Mesendoderm (in vitro differentiated cells): Measurements from ENCODE around the gene TBX4.

Experiments
- DNase-seq: peaks from one replicate; pipeline ENCODE4 v3.0.0; 2013
- H2AK5ac ChIP-seq: 2 replicates; pipeline ENCODE4 v1.6.1; 2013; ENCODE audit warnings: low read length, inconsistent platforms
- H2BK120ac ChIP-seq: 2 replicates; pipeline ENCODE4 v1.6.1; 2013; ENCODE audit warnings: low read depth, mild to moderate bottlenecking, low read length, moderate library complexity, mixed read lengths
- H2BK15ac ChIP-seq: replicated peaks from 2 replicates; pipeline ENCODE4 v1.6.1; 2013; ENCODE audit warnings: low read depth, mild to moderate bottlenecking, moderate library complexity
- H2BK5ac ChIP-seq: 2 replicates; pipeline ENCODE4 v1.6.1; 2013; ENCODE audit warnings: low read length, inconsistent platforms
- H3K18ac ChIP-seq: 2 replicates; pipeline ENCODE4 v1.6.1; 2013; ENCODE audit warnings: mild to moderate bottlenecking, low read length, mixed read lengths
- H3K23ac ChIP-seq: one replicate; pipeline ENCODE4 v1.6.1; 2013; ENCODE audit warnings: low read length
- H3K27ac ChIP-seq: 2 replicates; pipeline ENCODE4 v1.5.1; 2013; ENCODE audit warnings: low read depth, mild to moderate bottlenecking, inconsistent platforms, low read length, moderate library complexity
- H3K27me3 ChIP-seq: 2 replicates; pipeline ENCODE4 v1.6.1; 2013; ENCODE audit warnings: low read length, control low read depth, mild to moderate bottlenecking, inconsistent platforms; ENCODE audit not compliant: insufficient read depth, poor library complexity
- H3K36me3 ChIP-seq: 2 replicates; pipeline ENCODE4 v1.6.1; 2013; ENCODE audit warnings: low read length, inconsistent platforms; ENCODE audit not compliant: control insufficient read depth, insufficient read depth
- H3K4ac ChIP-seq: one replicate; pipeline ENCODE4 v1.6.1; 2013; ENCODE audit warnings: low read depth, mild to moderate bottlenecking, low read length, moderate library complexity
- H3K4me1 ChIP-seq: 2 replicates; pipeline ENCODE4 v1.6.1; 2013; ENCODE audit warnings: low read depth, low read length, inconsistent platforms; ENCODE audit not compliant: control insufficient read depth
- H3K4me2 ChIP-seq: 2 replicates; pipeline ENCODE4 v1.6.1; 2013; ENCODE audit warnings: low read length
- H3K4me3 ChIP-seq: 2 replicates; pipeline ENCODE4 v1.5.1; 2013; ENCODE audit warnings: mild to moderate bottlenecking, low read length
- H3K56ac ChIP-seq: one replicate; pipeline ENCODE4 v1.6.1; 2013; ENCODE audit warnings: low read length
- H3K79me1 ChIP-seq: 2 replicates; pipeline ENCODE4 v1.6.1; 2013; ENCODE audit warnings: low read length, inconsistent platforms
- H3K79me2 ChIP-seq: 2 replicates; pipeline ENCODE4 v1.6.1; 2013; ENCODE audit warnings: mild to moderate bottlenecking, low read length; ENCODE audit not compliant: control insufficient read depth, insufficient read depth
- H3K9ac ChIP-seq: 2 replicates; pipeline ENCODE4 v1.6.1; 2013; ENCODE audit warnings: low read length, inconsistent platforms
- H4K5ac ChIP-seq: one replicate; pipeline ENCODE4 v1.6.1; 2013; ENCODE audit warnings: low read length
- H4K8ac ChIP-seq: one replicate; pipeline ENCODE4 v1.6.1; 2013; ENCODE audit warnings: low read depth, mild to moderate bottlenecking, control low read depth, low read length, moderate library complexity
- WGBS: extraction: QIAGEN DNeasy Blood & Tissue Kit; methylation state at CpG from one replicate; pipeline ENCODE4 v1.1.7; 2013; ENCODE audit warnings: low lambda C conversion rate, missing lambda C conversion rate; ENCODE audit not compliant: insufficient coverage; ENCODE audit errors: extremely low coverage; 5-methylcytosine and 5-hydroxymethylcytosine counted together

Gene TBX4

DNA sequence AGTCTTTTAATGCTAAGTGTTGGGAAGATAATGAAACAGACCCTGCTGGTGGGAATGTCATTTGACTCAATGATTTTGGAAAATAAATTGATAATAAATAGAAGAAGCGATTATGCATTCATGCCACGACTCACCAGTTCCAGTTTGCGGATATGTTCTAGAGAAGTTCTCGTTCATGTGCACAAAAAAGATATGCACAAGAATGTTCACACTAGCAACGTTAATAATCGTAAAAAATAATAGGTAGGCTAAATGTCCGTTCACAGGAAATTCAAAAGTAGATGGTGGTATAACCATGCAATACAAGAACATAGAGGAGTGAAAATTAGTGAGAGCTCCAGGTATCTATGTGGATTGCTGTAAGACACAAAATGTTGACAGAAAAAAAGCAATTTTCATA lies 79.0 kb downstream of the TBX4 start:
- no peaks in the 10 kb centered on the region for H3K36me3 ChIP-seq
- H3K4me3 ChIP-seq: no peak overlapping the region
- no CpG with 5 or more reads among the region's 7 CpGs for WGBS
- no peaks in the 10 kb centered on the region for H3K27me3 ChIP-seq
- H2BK5ac ChIP-seq: no peak overlapping the region
- H3K79me1 ChIP-seq: no peaks in the 10 kb centered on the region
- DNase-seq: no peak
- H4K5ac ChIP-seq: no peak overlapping the region
- no peak overlapping the region for H2BK15ac ChIP-seq
- H3K9ac ChIP-seq: no peak overlapping the region
- H3K4ac ChIP-seq: no peak overlapping the region
- no peak overlapping the region for H3K56ac ChIP-seq
- no peak overlapping the region for H2AK5ac ChIP-seq
- H3K4me1 ChIP-seq: no peaks in the 10 kb centered on the region
- H2BK120ac ChIP-seq: no peak overlapping the region
- no peak overlapping the region for H3K27ac ChIP-seq
- no peak overlapping the region for H4K8ac ChIP-seq
- H3K18ac ChIP-seq: no peak overlapping the region
- no peaks in the 10 kb centered on the region for H3K79me2 ChIP-seq
- H3K4me2 ChIP-seq: no peak overlapping the region
- H3K23ac ChIP-seq: no peak overlapping the region

- Histone ChIP-seq H3K23ac (no peak overlapping the region), H3K4me2 (no peak overlapping the region), H3K18ac (peak overlapping the region; percentile 42), H3K27ac (no peak overlapping the region), H4K8ac (no peak overlapping the region), H2BK15ac (no peak overlapping the region), H3K79me1 (no peaks in the 10 kb centered on the region), H3K27me3 (no peaks in the 10 kb centered on the region), H4K5ac (no peak overlapping the region), H2BK5ac (no peak overlapping the region), H3K79me2 (no peaks in the 10 kb centered on the region), H3K36me3 (no peaks in the 10 kb centered on the region), H2BK120ac (no peak overlapping the region), H3K4me3 (no peak overlapping the region), H3K9ac (no peak overlapping the region), H3K56ac (no peak overlapping the region), H2AK5ac (no peak overlapping the region), H3K4me1 (no peaks in the 10 kb centered on the region), H3K4ac (no peak overlapping the region)
- no peak for DNase-seq
- no CpG with 5 or more reads among the region's 5 CpGs for WGBS
These were observed 80.6 kb downstream of the TBX4 start for GRCh38 chr17:61532826-61533225.

DNA sequence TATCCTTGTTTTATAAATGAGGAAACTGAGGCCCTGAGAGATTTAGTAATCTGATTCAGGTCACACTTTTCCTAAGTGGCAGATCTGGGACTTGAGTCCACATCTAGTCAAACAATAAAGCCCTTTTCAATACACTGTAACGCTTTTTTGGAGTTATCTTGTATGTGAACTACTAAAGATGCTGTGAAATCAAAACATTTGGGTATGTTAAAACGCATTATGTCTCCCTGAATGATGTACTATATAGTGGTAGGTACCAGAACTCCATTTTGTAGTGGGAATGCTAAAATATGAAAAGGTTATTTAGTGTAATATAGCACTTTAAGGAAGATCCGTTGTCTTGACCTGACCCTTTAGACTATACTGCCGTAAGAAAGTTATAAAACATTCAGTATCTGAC lies 81.6 kb downstream of the TBX4 start:
- Histone ChIP-seq H3K4me1 (no peaks in the 10 kb centered on the region), H3K36me3 (no peaks in the 10 kb centered on the region), H2BK15ac (no peak overlapping the region), H3K4ac (no peak overlapping the region), H4K8ac (no peak overlapping the region), H3K23ac (no peak overlapping the region), H3K27me3 (no peaks in the 10 kb centered on the region), H2BK120ac (no peak overlapping the region), H3K4me3 (no peak overlapping the region), H3K56ac (no peak overlapping the region), H2BK5ac (no peak overlapping the region), H3K9ac (no peak overlapping the region), H3K79me2 (no peaks in the 10 kb centered on the region), H3K18ac (no peak overlapping the region), H4K5ac (no peak overlapping the region), H3K79me1 (no peaks in the 10 kb centered on the region), H3K27ac (no peak overlapping the region), H2AK5ac (no peak overlapping the region), H3K4me2 (no peak overlapping the region)
- DNase-seq: no peak
- WGBS: no CpG with 5 or more reads among the region's 4 CpGs

DNA sequence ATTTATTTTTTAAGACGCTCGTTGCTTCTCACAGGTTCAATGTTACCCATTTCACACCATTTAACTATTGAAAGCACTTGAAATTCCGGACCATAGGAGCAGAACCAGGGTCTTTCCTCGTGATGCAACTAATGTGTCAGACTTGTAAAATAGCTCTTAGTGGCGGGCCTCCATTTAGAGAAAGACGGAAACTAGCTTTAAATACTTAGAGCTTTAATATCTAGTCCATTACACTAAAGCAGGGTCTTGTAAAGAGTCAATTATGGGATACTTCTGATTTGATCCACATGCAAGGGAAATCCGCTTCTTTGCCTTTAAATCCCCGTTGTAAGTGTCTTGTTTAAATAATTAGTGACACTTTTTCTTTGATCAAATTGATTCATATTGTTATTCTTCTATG lies 82.2 kb downstream of the TBX4 start:
- no peak overlapping the region for H3K27ac ChIP-seq
- H3K23ac ChIP-seq: no peak overlapping the region

More for the DNA sequence above, 82.2 kb downstream of the TBX4 start:
- Histone ChIP-seq H3K4me2 (no peak overlapping the region), H3K56ac (no peak overlapping the region), H2AK5ac (no peak overlapping the region), H3K4me3 (no peak overlapping the region), H3K36me3 (no peaks in the 10 kb centered on the region), H4K5ac (no peak overlapping the region), H3K79me1 (no peaks in the 10 kb centered on the region), H3K4me1 (no peaks in the 10 kb centered on the region), H3K4ac (no peak overlapping the region), H2BK120ac (no peak overlapping the region), H3K18ac (no peak overlapping the region), H3K27me3 (no peaks in the 10 kb centered on the region), H2BK15ac (no peak overlapping the region), H3K9ac (no peak overlapping the region), H4K8ac (no peak overlapping the region), H3K79me2 (no peaks in the 10 kb centered on the region), H2BK5ac (no peak overlapping the region)
- no CpG with 5 or more reads among the region's 8 CpGs for WGBS
- DNase-seq: peak; percentile 43
